NCI-H510A treated with DMSO at 0.1 percent for 48 hours (cell line): ENCODE measurements around the gene NDUFB11.

ENCODE experiments used
- DNase-seq: peaks from one replicate; lab custom pipeline; 2025; lab: John Stamatoyannopoulos, UW

NDUFB11 gene

DNA sequence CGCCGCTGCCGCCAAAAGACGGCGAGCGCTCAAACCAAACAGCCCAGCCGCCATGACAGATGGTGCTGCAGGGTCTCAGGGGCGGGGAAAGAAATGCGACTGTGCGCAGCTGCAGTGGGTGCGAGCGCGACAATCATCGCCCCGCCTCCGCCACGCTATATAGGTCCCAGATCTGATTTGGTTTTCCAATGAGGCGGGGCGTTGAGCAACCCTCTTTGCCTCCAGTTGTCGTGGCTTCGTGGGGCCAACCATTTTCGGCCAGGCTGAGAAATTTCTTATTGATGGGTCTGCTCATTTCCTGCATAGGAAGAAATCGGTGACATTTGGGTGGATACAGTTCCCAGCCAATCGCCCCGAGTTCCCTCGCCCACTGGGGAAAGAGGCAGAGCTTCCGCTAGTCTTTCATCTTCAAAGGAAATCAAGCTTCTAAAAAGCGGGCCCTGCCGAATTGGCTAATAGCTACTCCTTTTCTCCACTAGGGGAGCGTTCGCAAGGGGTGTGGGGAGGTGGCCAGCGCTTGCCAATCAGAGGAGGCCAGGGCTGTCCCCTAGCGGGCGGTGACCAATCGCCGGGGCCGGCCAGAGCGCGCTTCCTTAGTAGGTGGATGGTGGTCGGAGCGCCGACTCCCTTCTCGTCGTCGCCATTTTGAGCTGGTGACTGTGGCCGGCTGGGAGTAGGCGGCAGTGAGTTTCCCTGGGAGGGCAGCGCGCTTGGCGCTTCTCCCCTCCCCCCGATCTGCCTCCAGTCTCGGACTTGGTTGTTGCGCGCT is at the start of gene NDUFB11, which contains the start of gene RBM10:
Gene NDUFB11 (minus strand): TSS at position 77 of the 769 bp plus-strand sequence. CDS start 23 bp downstream, at position 54.
Gene RBM10 (plus strand): TSS at position 596 of the 769 bp plus-strand sequence. CDS start 2,261 bp downstream, outside the sequence.
- peak; percentile 89 for DNase-seq

GRCh38 chrX:47193475-47194193 is 49.1 kb upstream of the NDUFB11 start, which contains the start of gene UBA1:
Gene UBA1 (plus strand): TSS chrX:47193829. CDS start chrX:47198803, 4,974 bp downstream.
- DNase-seq: peak; percentile 94

DNA sequence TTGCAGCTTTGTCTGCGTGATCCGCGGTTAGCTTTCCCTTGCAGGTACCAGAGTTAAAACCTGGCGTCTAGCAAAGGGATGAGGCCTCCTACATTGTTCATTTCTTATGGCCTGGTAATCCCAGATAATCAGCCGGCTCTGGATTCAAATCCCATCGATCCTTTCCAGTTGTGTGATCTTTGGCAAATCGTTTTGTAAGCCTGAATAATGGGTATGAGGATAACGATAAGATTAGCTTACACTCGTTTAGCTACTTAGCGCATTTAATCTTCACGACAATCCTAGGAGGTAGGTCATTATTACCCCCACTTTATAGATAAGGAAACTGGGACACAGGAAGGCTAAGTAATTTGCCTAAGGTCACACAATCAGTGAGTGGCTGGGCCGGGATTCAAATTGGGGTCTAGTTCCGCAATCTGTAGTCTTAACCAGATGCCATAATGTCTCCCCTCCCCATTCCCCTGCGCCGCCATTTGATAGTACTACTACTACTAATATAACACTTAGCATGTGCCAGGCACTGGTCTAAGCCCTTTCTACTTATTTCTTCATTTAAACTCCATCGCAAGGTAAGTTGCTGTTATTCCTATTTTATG is 47.4 kb upstream of the NDUFB11 start:
- no peak for DNase-seq

DNA sequence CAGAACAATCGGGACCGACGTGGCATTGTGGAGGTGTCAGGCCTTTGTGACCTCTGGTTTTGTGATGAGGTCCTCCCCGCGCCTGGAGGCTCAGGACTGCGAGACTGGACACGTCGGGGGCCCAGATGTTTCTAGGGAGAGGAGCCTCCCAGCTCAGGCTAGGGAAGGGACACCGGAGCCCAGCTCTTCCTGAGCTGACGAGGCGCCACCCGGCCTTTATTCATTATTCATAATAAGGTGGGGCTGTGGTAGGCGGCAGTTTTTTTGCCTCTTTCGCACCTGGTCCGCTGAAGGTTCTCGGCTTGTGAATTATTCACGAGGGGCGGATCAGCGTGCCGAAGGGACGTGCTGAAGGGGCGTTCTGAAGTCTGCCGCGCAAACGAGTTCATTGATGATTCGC is 46.8 kb upstream of the NDUFB11 start:
- DNase-seq: peak; percentile 42

DNA sequence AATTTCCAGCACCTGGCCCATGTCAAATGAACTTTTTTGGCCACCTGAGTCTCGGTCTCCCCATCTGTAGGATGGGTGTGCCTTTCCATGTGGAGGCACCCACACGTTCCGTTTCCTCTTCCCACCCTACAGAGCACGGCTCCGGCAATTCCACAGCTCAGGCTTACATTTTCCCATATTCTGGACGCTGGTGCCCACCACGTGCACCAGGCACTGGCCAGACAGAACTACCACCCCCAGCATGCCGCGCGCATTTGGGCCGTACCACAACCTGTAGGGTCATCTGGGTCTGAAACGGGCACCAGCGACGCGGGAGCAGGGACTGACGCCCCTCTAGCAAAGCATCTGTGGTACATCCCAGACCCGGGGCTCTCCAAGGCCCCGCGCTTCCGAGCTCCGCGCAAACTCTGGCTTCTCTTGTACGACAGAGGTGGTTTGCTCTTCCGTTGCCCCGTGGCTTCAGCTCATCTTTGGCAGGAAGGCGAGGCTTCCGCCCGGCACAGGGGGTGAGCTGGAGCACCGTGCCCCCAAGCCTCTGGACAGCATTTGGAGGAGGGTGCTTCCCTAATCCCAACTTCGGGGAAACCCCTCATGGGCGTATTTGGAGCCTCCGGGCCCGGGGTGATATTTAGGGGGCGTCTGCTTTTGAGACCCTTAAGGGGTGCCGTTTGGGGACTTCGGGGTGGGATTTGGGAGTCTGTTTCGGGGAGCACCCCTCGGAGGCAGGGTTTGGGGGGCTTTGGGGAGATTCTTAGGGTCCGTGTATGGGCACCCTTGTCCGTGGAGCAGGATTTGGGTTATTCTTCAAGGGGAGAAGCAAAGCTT is 46.2 kb upstream of the NDUFB11 start:
- DNase-seq: peak; percentile 89

DNA sequence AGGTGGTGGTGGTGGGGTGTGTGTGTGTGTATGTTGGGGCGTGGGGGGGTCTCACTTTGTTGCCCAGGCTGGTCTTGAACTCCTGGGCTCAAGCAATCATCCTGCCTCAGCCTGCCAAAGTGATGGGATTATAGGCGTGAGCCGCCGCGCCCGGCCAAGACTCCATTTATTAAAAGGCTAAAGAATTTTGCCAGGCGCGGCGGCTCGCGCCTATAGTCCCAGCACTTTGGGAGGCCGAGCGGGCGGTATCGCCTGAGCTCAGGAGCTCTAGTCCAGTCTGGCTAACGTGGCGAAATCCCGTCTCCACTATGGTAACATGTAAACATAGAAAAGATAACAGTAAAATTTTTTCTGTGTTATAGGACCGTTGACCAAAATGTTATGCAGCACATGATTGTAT is 45.4 kb upstream of the NDUFB11 start:
- DNase-seq: no peak

DNA sequence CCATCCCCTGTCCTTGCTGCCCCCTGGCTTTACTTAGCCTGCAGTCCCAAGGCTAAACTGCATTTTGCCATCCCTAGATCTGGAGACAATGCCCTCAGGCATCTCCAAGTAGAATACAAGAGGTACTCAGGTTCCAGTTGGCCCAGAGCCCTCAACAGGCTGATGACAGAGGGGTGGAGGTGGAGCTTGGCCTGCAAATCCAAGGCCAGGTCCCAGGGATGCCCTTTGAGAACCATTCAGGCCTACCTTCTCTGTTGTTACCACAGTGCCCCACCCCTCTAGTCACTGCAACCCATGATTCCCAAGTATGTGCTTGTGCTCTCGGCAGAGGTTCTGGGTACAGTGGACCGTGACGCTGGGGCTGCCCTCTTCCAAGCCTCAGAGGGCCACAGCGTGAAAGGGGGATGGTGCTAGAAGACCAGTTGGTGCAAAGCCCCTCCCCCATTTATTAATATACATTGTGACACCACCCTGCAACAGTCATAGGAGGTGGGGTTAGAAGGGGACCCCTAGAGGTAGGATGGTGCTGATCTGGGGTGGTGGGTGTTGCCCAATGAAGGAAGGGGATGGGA is 42.7 kb upstream of the NDUFB11 start:
- DNase-seq: no peak

DNA sequence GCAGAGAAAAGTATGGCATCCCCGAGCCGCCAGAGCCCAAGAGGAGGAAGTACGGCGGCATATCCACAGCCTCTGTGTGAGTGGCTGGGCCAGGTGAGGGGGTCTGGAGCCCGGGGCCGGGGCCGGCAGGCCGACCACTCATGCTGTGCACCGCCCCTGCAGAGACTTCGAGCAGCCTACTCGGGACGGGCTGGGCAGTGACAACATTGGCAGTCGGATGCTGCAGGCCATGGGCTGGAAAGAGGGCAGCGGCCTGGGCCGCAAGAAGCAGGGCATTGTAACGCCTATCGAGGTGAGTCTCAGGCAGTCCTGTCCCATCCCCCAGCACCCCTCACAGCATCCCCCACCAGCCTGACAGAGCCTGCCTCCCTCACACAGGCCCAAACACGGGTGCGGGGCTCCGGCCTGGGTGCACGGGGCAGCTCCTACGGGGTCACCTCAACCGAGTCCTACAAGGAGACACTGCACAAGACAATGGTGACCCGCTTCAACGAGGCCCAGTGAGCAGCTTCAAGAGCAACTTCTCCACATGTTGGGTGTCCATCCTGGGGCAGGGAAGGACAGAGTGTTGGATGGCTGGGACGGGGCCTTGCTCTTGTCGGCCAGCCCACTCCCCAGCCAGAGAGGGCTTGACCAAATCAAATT is 41.7 kb upstream of the NDUFB11 start:
- no peak for DNase-seq

DNA sequence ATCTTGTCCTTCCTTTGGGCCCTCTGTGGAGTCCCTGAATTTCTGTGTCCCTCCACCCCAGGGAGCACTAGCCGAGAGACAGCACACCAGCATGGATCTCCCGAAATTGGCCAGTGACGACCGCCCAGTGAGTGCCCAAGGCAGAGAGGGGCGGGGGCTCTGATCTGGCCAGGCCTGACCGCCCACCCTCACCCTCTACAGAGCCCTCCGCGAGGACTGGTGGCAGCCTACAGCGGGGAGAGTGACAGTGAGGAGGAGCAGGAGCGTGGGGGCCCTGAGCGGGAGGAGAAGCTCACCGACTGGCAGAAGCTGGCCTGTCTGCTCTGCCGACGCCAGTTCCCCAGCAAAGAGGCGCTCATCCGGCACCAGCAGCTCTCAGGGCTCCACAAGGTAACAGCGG is 40.7 kb upstream of the NDUFB11 start:
- DNase-seq: no peak

GRCh38 chrX:47184486-47184885 is 40.0 kb upstream of the NDUFB11 start:
- DNase-seq: no peak

DNA sequence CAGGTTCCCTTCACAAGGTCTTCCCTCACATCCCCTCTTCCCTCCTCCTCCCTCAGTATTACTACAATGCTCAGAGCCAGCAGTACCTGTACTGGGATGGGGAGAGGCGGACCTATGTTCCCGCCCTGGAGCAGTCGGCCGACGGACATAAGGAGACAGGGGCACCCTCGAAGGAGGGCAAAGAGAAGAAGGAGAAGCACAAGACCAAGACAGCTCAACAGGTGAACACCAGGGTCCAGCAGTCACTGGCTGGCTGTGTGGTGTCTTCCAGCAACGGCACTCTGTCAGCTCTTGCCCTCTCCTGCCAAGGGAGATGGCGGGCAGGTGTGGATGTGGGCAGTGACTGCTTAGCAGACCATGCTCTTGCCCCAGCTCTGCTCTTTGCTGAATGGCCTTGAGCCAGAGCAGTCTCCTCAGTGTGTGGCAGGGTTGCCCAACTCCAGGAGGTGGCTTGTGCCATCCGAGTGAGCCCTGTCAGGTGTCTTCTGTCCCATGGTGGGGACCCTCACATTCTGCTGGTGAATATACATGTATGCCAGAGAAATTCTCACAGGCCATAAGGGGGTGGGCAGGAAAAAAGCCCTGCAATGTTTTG is 37.7 kb upstream of the NDUFB11 start:
- DNase-seq: no peak

- DNase-seq: no peak
Measured at GRCh38 chrX:47181301-47181700, 36.8 kb upstream of the NDUFB11 start.

- DNase-seq: no peak
Measured at GRCh38 chrX:47180346-47180745, 35.8 kb upstream of the NDUFB11 start.

DNA sequence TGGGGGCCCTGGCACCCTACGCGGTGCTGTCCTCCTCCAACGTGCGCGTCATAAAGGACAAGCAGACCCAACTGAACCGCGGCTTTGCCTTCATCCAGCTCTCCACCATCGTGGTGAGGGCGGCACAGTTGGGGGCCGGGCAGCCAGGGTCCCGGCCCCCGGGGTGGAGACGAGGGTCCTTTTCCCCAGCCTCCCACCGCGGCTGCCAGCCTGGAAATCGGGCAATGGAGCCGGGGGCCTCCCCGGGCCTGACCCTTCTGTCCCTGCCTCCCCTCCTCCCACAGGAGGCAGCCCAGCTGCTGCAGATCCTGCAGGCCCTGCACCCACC is 35.4 kb upstream of the NDUFB11 start:
- no peak for DNase-seq

GRCh38 chrX:47179221-47179927 is 34.9 kb upstream of the NDUFB11 start:
- no peak for DNase-seq

GRCh38 chrX:47178337-47178736 is 33.8 kb upstream of the NDUFB11 start:
- no peak for DNase-seq

GRCh38 chrX:47177079-47177478 is 32.6 kb upstream of the NDUFB11 start:
- no peak for DNase-seq

GRCh38 chrX:47176101-47176740 is 31.7 kb upstream of the NDUFB11 start:
- DNase-seq: no peak

DNA sequence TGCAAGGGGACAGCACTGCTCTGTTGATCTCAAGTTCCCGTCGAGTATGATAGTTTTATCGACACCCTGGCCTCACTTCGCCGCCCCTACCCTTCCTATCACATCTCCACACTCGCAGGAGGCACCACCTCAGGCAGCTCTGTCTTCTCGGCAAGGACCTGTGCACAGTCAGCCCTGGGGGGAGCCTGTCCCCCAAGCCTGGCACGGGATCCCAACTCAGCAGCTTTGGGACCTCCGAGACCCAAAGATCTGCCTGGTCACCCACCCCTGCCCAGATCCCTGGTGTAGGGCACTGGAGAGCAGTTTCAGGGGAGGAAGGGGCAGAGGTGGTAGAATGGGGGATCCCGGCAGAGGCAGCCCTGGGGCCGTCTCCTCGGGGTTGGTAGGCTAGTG is 31.1 kb upstream of the NDUFB11 start:
- no peak for DNase-seq
